Motor neuron (in vitro differentiated cells): ENCODE data around the gene PSD4. TPM values are rescaled to one million over a fixed set of nuclear protein-coding genes. Genes with fewer than 3 reads are reported as not detected.

ENCODE experiments used
- ATAC-seq, 8 experiments: fragments of 200-7000 bp; cut with Tn5 transposase; replicated peaks in 6 of 8; 2 replicates each; pipeline ENCODE4 v1.8.0; 2021; ENCODE audit warnings: mild to moderate bottlenecking in 8 of 8, moderate library complexity in 8 of 8
- H3K27ac ChIP-seq, 2 donors: fragments of 250-450 bp; sonication (Bioruptor Pico); 2 replicates each; pipeline ENCODE4 v1.9.0; 2021; ENCODE audit warnings: antibody characterized with exemption in 2 of 2, mild to moderate bottlenecking in 2 of 2, moderate library complexity in 1 of 2
- H3K4me1 ChIP-seq, 2 donors: fragments of 250-450 bp; sonication (Bioruptor Pico); replicated peaks in 1 of 2; 2 replicates each; pipeline ENCODE4 v1.6.1; 2021; ENCODE audit warnings: antibody characterized with exemption in 2 of 2, mild to moderate bottlenecking in 2 of 2, moderate library complexity in 1 of 2
- H3K4me3 ChIP-seq, 5 donors: fragments of 250-450 bp; sonication (Bioruptor Pico); 2 replicates each; pipeline ENCODE4 v1.9.0; 2021; ENCODE audit warnings: antibody characterized with exemption in 5 of 5, mild to moderate bottlenecking in 5 of 5, moderate library complexity in 4 of 5
- WGBS, 10 experiments: fragments of 450-650 bp; shearing (Covaris generic); methylation state at CpG; one replicate each; pipeline ENCODE4 v1.0.0; 2022; 5-methylcytosine and 5-hydroxymethylcytosine counted together
- in situ Hi-C, 9 experiments: fragments of 400-800 bp; cut with MboI; loops; one replicate each; pipeline ENCODE4 v1.15.0; 2021; ENCODE audit warnings: low sequenced_read_pairs in 9 of 9, low pct_unique_long_range_greater_than_20kb in 2 of 9; ENCODE audit not compliant: unreplicated experiment in 9 of 9
- total RNA-seq, 8 experiments: library from RNA; unstranded; fragments of 300-600 nt; gene quantifications; 2 replicates each; pipeline versions ENCODE4 v1.2.3 to v1.2.4, GENCODE V29; 2022

The PSD4 gene
- 1 to 10 TPM in 4 of 8 experiments, under 1 TPM in 4; 0.37 to 9.1 (median 1.3) TPM for total RNA-seq

- H3K4me1 ChIP-seq, result peaks cover 10 to 14% of the 10 kb centered on the region in 2 donors
- no peak within 1 kb of the TSS for H3K4me3 ChIP-seq
- ATAC-seq, result no peak
- in situ Hi-C loops, result no loop called here
- 80 to 100% (median 80%) methylated on average over 1 to 3 of the region's 14 CpGs; no CpG with 5 or more reads in 7 of the 10 experiments for WGBS, 10 experiments
- H3K27ac ChIP-seq, result no peak within 1 kb of the TSS
Measured at GRCh38 chr2:113173542-113174375, at the start of gene PSD4. Gene PSD4 (plus strand): TSS chr2:113173971. CDS start chr2:113182457, 8,486 bp downstream.

GRCh38 chr2:113124181-113124961 lies 49.4 kb upstream of the PSD4 start:
- no peak overlapping the region for H3K4me3 ChIP-seq
- in situ Hi-C loops, result no loop called here
- WGBS, 10 experiments, result 34 to 80% (median 65%) methylated on average over 1 to 9 of the region's 12 CpGs; no CpG with 5 or more reads in 3 of the 10 experiments
- H3K4me1 ChIP-seq, result no peaks in the 10 kb centered on the region
- peak in 6 of 8 experiments; percentile 53 to 95 (median 90) for ATAC-seq
- no peak overlapping the region for H3K27ac ChIP-seq

- ATAC-seq, result no peak
- Histone ChIP-seq H3K27ac (no peak overlapping the region), H3K4me1 (no peaks in the 10 kb centered on the region), H3K4me3 (no peak overlapping the region)
- in situ Hi-C loops, result loop anchor here in 4 of 9 experiments (25.0 kb wide), 2 partner anchors 237 to 262 kb away; no protein-coding TSS in a partner anchor
- 50 to 100% (median 82%) methylated on average over 1 to 5 of the region's 6 CpGs; no CpG with 5 or more reads in 1 of the 10 experiments for WGBS, 10 experiments
Measured at GRCh38 chr2:113124984-113125855, 48.6 kb upstream of the PSD4 start.

- WGBS, 10 experiments, result 40 to 100% (median 81%) methylated on average over 1 to 15 of the region's 16 CpGs
- H3K27ac ChIP-seq, result no peak within 1 kb of the TSS
- ATAC-seq, result no peak
- no peaks in the 10 kb centered on the region for H3K4me1 ChIP-seq
- no peak within 1 kb of the TSS for H3K4me3 ChIP-seq
- in situ Hi-C loops, result loop anchor here in 4 of 9 experiments (25.0 kb wide), 2 partner anchors 235 to 260 kb away; no protein-coding TSS in a partner anchor
Measured at GRCh38 chr2:113126845-113127645, 46.7 kb upstream of the PSD4 start, which contains the start of gene IL1RN. Gene IL1RN (plus strand): TSS chr2:113127598. CDS start chr2:113127625, 27 bp downstream.

- Histone ChIP-seq H3K4me1 (no peaks in the 10 kb centered on the region), H3K4me3 (no peak overlapping the region), H3K27ac (no peak overlapping the region)
- no peak for ATAC-seq
- in situ Hi-C loops, result loop anchor here in 4 of 9 experiments (25.0 kb wide), 2 partner anchors 234 to 259 kb away; no protein-coding TSS in a partner anchor
- 62 to 100% (median 88%) methylated on average over 1 to 10 of the region's 15 CpGs; no CpG with 5 or more reads in 3 of the 10 experiments for WGBS, 10 experiments
Measured at GRCh38 chr2:113127646-113128570, 45.9 kb upstream of the PSD4 start.

GRCh38 chr2:113129519-113130078 lies 44.2 kb upstream of the PSD4 start:
- in situ Hi-C loops, result loop anchor here in 4 of 9 experiments (25.0 kb wide), 2 partner anchors 233 to 258 kb away; no protein-coding TSS in a partner anchor
- WGBS, 10 experiments, result 53 to 67% (median 56%) methylated on average over 1 to 2 of the region's 2 CpGs; no CpG with 5 or more reads in 7 of the 10 experiments
- Histone ChIP-seq H3K4me1 (no peaks in the 10 kb centered on the region), H3K27ac (no peak overlapping the region), H3K4me3 (no peak overlapping the region)
- ATAC-seq, result no peak

- no peak for ATAC-seq
- WGBS, 10 experiments, result 17 to 100% (median 78%) methylated on average over 1 to 2 of the region's 7 CpGs; no CpG with 5 or more reads in 4 of the 10 experiments
Measured at GRCh38 chr2:113131352-113132185, 42.2 kb upstream of the PSD4 start.

GRCh38 chr2:113132414-113133021 lies 41.3 kb upstream of the PSD4 start:
- in situ Hi-C loops, result loop anchor here in 4 of 9 experiments (25.0 kb wide), 2 partner anchors 230 to 255 kb away; no protein-coding TSS in a partner anchor
- WGBS, 10 experiments, result 40 to 100% (median 85%) methylated on average over 1 to 14 of the region's 17 CpGs; no CpG with 5 or more reads in 2 of the 10 experiments
- Histone ChIP-seq H3K4me3 (no peak overlapping the region), H3K4me1 (no peaks in the 10 kb centered on the region), H3K27ac (no peak overlapping the region)
- no peak for ATAC-seq

More at GRCh38 chr2:113131352-113132185, 42.2 kb upstream of the PSD4 start:
- H3K4me1 ChIP-seq, result no peaks in the 10 kb centered on the region
- H3K4me3 ChIP-seq, result no peak overlapping the region
- in situ Hi-C loops, result loop anchor here in 4 of 9 experiments (25.0 kb wide), 2 partner anchors 231 to 256 kb away; no protein-coding TSS in a partner anchor
- H3K27ac ChIP-seq, result no peak overlapping the region

- ATAC-seq, result no peak
- Histone ChIP-seq H3K4me3 (no peak overlapping the region), H3K27ac (no peak overlapping the region), H3K4me1 (no peaks in the 10 kb centered on the region)
- in situ Hi-C loops, result loop anchor here in 4 of 9 experiments (25.0 kb wide), 2 partner anchors 228 to 253 kb away; no protein-coding TSS in a partner anchor
- WGBS, 10 experiments, result 30 to 74% (median 58%) methylated on average over 1 to 6 of the region's 7 CpGs; no CpG with 5 or more reads in 1 of the 10 experiments
Measured at GRCh38 chr2:113133704-113134598, 39.8 kb upstream of the PSD4 start.
